Neural progenitor cell (in vitro differentiated cells): ENCODE measurements around the gene PPP1R3E. TPM values are rescaled to one million over a fixed set of nuclear protein-coding genes. Genes with fewer than 3 reads are reported as not detected.
A peak's percentile ranks its signal among the peaks of the same experiment; 100 is the strongest.

Source experiments
- DNase-seq: peaks from one replicate; pipeline ENCODE4 v3.0.0-alpha.2; 2016; ENCODE audit warnings: low spot score
- H2AFZ ChIP-seq: fragments of 200-600 bp; sonication (generic); replicated peaks from 2 replicates; pipeline ENCODE4 v1.6.1; 2016; ENCODE audit warnings: antibody characterized with exemption
- H3F3A ChIP-seq: fragments of 200-600 bp; sonication (generic); 2 replicates; pipeline ENCODE4 v1.6.1; 2016; ENCODE audit warnings: antibody characterized with exemption, low read depth
- H3K27ac ChIP-seq: fragments of 200-600 bp; sonication (generic); 2 replicates; pipeline ENCODE4 v1.5.1; 2016; ENCODE audit warnings: mild to moderate bottlenecking
- H3K27me3 ChIP-seq: fragments of 200-600 bp; sonication (generic); 2 replicates; pipeline ENCODE4 v1.6.1; 2016; ENCODE audit warnings: mild to moderate bottlenecking, moderate library complexity
- H3K36me3 ChIP-seq: fragments of 200-600 bp; sonication (generic); 2 replicates; pipeline ENCODE4 v1.5.1; 2016
- H3K4me1 ChIP-seq: fragments of 200-600 bp; sonication (generic); 2 replicates; pipeline ENCODE4 v1.6.1; 2016; ENCODE audit warnings: mixed run types
- H3K4me2 ChIP-seq: fragments of 200-600 bp; sonication (generic); 2 replicates; pipeline ENCODE4 v1.6.1; 2016
- H3K4me3 ChIP-seq: fragments of 200-600 bp; sonication (generic); 2 replicates; pipeline ENCODE4 v1.5.1; 2016
- H3K79me2 ChIP-seq: fragments of 200-600 bp; sonication (generic); 2 replicates; pipeline ENCODE4 v1.6.1; 2016; ENCODE audit warnings: low read depth
- H3K9ac ChIP-seq: fragments of 200-600 bp; sonication (generic); 2 replicates; pipeline ENCODE4 v1.6.1; 2016
- H3K9me3 ChIP-seq: fragments of 200-600 bp; sonication (generic); 2 replicates; pipeline ENCODE4 v1.5.1; 2016; ENCODE audit warnings: low read depth
- H4K20me1 ChIP-seq: fragments of 200-600 bp; sonication (generic); 2 replicates; pipeline ENCODE4 v1.6.1; 2016; ENCODE audit warnings: low read depth
- H3K27ac Mint-ChIP-seq: 3 replicates; pipeline ENCODE4 v1.8.0; 2021; ENCODE audit warnings: mixed read lengths
- H3K27me3 Mint-ChIP-seq: 2 replicates; pipeline ENCODE4 v1.8.0; 2022; ENCODE audit warnings: low read depth, mild to moderate bottlenecking, inconsistent platforms, moderate library complexity, mixed read lengths; ENCODE audit not compliant: insufficient read depth
- H3K36me3 Mint-ChIP-seq: 3 replicates; pipeline ENCODE4 v1.8.0; 2021; ENCODE audit warnings: mixed read lengths
- H3K4me1 Mint-ChIP-seq: 3 replicates; pipeline ENCODE4 v1.8.0; 2021; ENCODE audit warnings: mixed read lengths
- H3K4me3 Mint-ChIP-seq: 3 replicates; pipeline ENCODE4 v1.8.0; 2021; ENCODE audit warnings: mild to moderate bottlenecking, moderate library complexity, mixed read lengths
- H3K9me3 Mint-ChIP-seq: 3 replicates; pipeline ENCODE4 v1.8.0; 2020; ENCODE audit warnings: mixed read lengths
- EZH2 ChIP-seq: fragments of 200-600 bp; sonication (generic); IDR thresholded peaks from 2 replicates; pipeline ENCODE4 v1.6.1; 2017; ENCODE audit warnings: antibody characterized with exemption, mild to moderate bottlenecking, moderate library complexity
- EZH2phosphoT487 ChIP-seq: fragments of 200-600 bp; sonication (generic); IDR thresholded peaks from 2 replicates; pipeline ENCODE4 v1.6.1; 2017; ENCODE audit warnings: antibody characterized with exemption
- total RNA-seq: library from RNA; depleted of rRNA; stranded (reverse); fragments of >200 nt; gene quantifications from 2 replicates; pipeline ENCODE4 v1.2.3, GENCODE V29; 2015; ENCODE audit warnings: low replicate concordance
- TF ChIP-seq, protein P1 (sequence below): fragments of 200-600 bp; sonication (generic); IDR thresholded peaks from 2 replicates; pipeline ENCODE4 v1.5.1; 2017; ENCODE audit warnings: antibody characterized with exemption, mild to moderate bottlenecking

Gene PPP1R3E
- total RNA-seq, 1 donor from 2014 or later: 10.6 TPM

GRCh38 chr14:23286020-23286901 lies 16.4 kb downstream of the PPP1R3E start, which contains the start of gene HOMEZ:
TSS of gene HOMEZ (minus strand) at chr14:23286132. CDS start at chr14:23285952, 180 bp downstream.
- no peaks in the 10 kb centered on the region for H3K9me3 ChIP-seq
- peak within 1 kb of the TSS; percentile 59 for H3K9ac ChIP-seq
- peaks cover 26% of the 10 kb centered on the region for H3F3A ChIP-seq
- Mint-ChIP-seq H3K9me3 (no peaks in the 10 kb centered on the region), H3K36me3 (no peaks in the 10 kb centered on the region), H3K27me3 (no peaks in the 10 kb centered on the region), H3K27ac (peak within 1 kb of the TSS; percentile 100), H3K4me3 (peak within 1 kb of the TSS; percentile 99), H3K4me1 (peaks cover 24% of the 10 kb centered on the region)
- peak within 1 kb of the TSS; percentile 86 for H3K4me3 ChIP-seq
- H3K4me1 ChIP-seq: peaks cover 20% of the 10 kb centered on the region
- H3K4me2 ChIP-seq: peak within 1 kb of the TSS; percentile 93
- peak within 1 kb of the TSS; percentile 84 for H3K27ac ChIP-seq
- H3K36me3 ChIP-seq: no peaks in the 10 kb centered on the region
- peaks cover 44% of the 10 kb centered on the region for H3K79me2 ChIP-seq
- TF ChIP-seq, protein P1, sequence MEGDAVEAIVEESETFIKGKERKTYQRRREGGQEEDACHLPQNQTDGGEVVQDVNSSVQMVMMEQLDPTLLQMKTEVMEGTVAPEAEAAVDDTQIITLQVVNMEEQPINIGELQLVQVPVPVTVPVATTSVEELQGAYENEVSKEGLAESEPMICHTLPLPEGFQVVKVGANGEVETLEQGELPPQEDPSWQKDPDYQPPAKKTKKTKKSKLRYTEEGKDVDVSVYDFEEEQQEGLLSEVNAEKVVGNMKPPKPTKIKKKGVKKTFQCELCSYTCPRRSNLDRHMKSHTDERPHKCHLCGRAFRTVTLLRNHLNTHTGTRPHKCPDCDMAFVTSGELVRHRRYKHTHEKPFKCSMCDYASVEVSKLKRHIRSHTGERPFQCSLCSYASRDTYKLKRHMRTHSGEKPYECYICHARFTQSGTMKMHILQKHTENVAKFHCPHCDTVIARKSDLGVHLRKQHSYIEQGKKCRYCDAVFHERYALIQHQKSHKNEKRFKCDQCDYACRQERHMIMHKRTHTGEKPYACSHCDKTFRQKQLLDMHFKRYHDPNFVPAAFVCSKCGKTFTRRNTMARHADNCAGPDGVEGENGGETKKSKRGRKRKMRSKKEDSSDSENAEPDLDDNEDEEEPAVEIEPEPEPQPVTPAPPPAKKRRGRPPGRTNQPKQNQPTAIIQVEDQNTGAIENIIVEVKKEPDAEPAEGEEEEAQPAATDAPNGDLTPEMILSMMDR: peak; percentile 10
- TF ChIP-seq EZH2phosphoT487: no peak
- peak; percentile 98 for DNase-seq
- H2AFZ ChIP-seq: peak within 1 kb of the TSS; percentile 53
- peaks cover 4% of the 10 kb centered on the region for H4K20me1 ChIP-seq
- H3K27me3 ChIP-seq: peaks cover 38% of the 10 kb centered on the region

DNA sequence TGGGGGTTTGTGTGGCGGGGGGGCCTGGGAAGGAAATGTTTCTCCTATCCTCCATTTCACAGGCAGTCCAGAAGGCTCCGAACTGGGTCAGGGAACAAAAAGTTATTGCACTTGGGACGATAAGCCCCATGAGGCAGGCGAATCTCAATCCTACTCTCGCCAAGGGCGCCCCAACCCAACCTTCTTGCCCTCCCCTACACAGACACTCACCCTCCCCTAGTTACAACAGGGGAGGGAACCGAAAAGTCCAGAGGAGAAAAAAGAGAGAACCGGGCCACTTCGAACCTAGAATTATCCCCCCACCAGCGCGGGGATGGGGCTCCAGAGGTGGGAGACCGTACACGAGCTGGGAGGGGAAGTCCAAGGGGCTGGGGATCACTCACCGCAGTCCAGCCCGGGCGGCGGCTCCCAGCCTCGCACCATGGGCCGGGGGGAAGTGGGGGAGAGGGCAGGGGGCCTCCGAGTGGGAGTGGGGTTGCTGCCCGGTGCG lies 17.1 kb downstream of the PPP1R3E start:
- H3K9me3 ChIP-seq: no peaks in the 10 kb centered on the region
- no peak overlapping the region for H3K27ac ChIP-seq
- DNase-seq: no peak
- H3K27me3 ChIP-seq: peaks cover 31% of the 10 kb centered on the region
- H2AFZ ChIP-seq: peak overlapping the region; percentile 53
- peaks cover 50% of the 10 kb centered on the region for H3K79me2 ChIP-seq
- no peaks in the 10 kb centered on the region for H3K36me3 ChIP-seq
- Mint-ChIP-seq H3K36me3 (no peaks in the 10 kb centered on the region), H3K9me3 (no peaks in the 10 kb centered on the region), H3K27me3 (no peaks in the 10 kb centered on the region), H3K27ac (no peak overlapping the region), H3K4me1 (peaks cover 28% of the 10 kb centered on the region), H3K4me3 (peak overlapping the region; percentile 99)
- H3K4me2 ChIP-seq: peak overlapping the region; percentile 93
- peaks cover 33% of the 10 kb centered on the region for H3F3A ChIP-seq
- peaks cover 27% of the 10 kb centered on the region for H3K4me1 ChIP-seq
- TF ChIP-seq, protein P1: no peak
- no peak for TF ChIP-seq EZH2
- no peak for TF ChIP-seq EZH2phosphoT487
- H3K9ac ChIP-seq: peak overlapping the region; percentile 59
- H3K4me3 ChIP-seq: peak overlapping the region; percentile 86
- peaks cover 4% of the 10 kb centered on the region for H4K20me1 ChIP-seq

GRCh38 chr14:23284654-23285529 lies 17.8 kb downstream of the PPP1R3E start:
- no peak for DNase-seq
- Histone ChIP-seq H3K27ac (no peak overlapping the region), H3K36me3 (no peaks in the 10 kb centered on the region), H3K27me3 (peaks cover 24% of the 10 kb centered on the region), H2AFZ (no peak overlapping the region), H3K9ac (peak overlapping the region; percentile 59), H3K4me3 (peak overlapping the region; percentile 86), H4K20me1 (peaks cover 4% of the 10 kb centered on the region), H3F3A (peaks cover 40% of the 10 kb centered on the region), H3K79me2 (peaks cover 50% of the 10 kb centered on the region), H3K9me3 (no peaks in the 10 kb centered on the region), H3K4me2 (peak overlapping the region; percentile 93), H3K4me1 (peaks cover 33% of the 10 kb centered on the region)
- Mint-ChIP-seq H3K9me3 (no peaks in the 10 kb centered on the region), H3K27ac (peak overlapping the region; percentile 54), H3K36me3 (no peaks in the 10 kb centered on the region), H3K4me1 (peaks cover 34% of the 10 kb centered on the region), H3K4me3 (peak overlapping the region; percentile 99), H3K27me3 (no peaks in the 10 kb centered on the region)
- TF ChIP-seq EZH2: no peak
- no peak for TF ChIP-seq EZH2phosphoT487
